HG03139 (cell line): ENCODE measurements around the gene BFSP2.

Source experiments
- ATAC-seq: cut with Tn5 transposase; IDR thresholded peaks from one replicate; pipeline ENCODE4 v1.9.1; 2021; ENCODE audit not compliant: unreplicated experiment

The BFSP2 gene, protein sequence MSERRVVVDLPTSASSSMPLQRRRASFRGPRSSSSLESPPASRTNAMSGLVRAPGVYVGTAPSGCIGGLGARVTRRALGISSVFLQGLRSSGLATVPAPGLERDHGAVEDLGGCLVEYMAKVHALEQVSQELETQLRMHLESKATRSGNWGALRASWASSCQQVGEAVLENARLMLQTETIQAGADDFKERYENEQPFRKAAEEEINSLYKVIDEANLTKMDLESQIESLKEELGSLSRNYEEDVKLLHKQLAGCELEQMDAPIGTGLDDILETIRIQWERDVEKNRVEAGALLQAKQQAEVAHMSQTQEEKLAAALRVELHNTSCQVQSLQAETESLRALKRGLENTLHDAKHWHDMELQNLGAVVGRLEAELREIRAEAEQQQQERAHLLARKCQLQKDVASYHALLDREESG

GRCh38 chr3:133400006-133400515, at the start of gene BFSP2:
BFSP2 (plus strand) TSS chr3:133400056; CDS start chr3:133400084, 28 bp downstream.
- ATAC-seq, result no peak

DNA sequence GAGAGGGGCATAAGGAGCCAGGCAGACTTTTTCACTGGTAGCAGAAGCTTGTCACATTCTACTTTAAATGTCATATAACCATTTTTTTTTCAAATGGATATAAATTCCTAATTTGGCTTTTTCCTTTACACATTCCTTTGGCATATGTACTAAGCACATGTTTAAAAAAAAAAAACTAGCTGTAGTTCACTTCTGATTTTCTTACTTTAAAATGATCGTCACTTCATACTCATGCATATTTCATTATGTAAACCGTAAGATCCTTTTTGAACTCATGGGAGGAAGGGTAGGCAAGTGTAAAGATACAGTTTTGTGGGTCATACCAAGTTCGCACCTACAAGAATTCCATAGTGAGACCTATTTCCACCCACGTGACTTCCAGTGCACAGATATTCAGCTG, 45.1 kb upstream of the BFSP2 start:
- ATAC-seq, result no peak

- no peak for ATAC-seq
These were observed 39.4 kb upstream of the BFSP2 start for GRCh38 chr3:133360476-133360875.

GRCh38 chr3:133361011-133361410, 38.8 kb upstream of the BFSP2 start:
- no peak for ATAC-seq

DNA sequence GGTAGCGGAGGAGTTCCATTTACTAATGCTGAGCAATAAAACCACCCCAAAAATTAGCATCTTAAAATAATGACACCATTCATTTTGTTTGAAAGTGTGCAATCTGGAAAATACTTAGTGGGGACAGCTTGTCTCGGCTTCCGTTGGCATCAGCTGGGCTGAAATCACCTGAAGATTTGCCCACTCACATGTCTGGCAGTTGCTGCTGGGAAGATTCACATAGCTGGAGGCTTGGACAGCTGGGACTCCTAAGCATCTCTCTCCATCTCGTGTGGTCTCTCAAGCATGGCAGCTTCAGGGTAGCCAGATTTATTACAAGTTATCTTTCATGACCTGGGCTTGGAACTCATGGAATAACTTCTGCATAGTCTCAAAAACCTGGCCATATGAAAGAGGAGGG, 38.4 kb upstream of the BFSP2 start:
- ATAC-seq, result no peak

- no peak for ATAC-seq
These were observed 37.3 kb upstream of the BFSP2 start for GRCh38 chr3:133362539-133362938.

- no peak for ATAC-seq
These were observed 35.2 kb upstream of the BFSP2 start for GRCh38 chr3:133364704-133365103.

GRCh38 chr3:133366921-133367320, 32.9 kb upstream of the BFSP2 start:
- ATAC-seq, result no peak

DNA sequence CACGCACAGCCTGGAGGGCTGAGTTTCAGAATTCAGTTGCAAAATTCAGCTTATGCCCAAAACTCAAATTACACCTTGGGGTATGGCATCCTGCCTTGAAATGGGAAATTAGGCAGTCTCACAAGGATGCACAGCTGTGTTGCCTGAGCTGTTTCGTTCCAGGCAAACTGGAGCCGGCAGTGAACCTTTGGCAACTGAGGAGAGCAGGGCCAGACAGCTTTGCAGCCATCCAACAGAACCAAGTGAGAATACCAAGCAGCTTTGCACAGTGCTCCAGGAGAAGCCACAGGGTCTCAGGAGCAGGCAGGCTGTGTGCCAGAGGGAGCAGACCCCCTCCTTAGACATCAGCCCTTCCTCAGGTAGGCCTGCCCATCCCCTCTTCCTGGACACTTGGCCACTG, 32.5 kb upstream of the BFSP2 start:
- no peak for ATAC-seq

- ATAC-seq, result no peak
These were observed 31.9 kb upstream of the BFSP2 start for GRCh38 chr3:133367956-133368355.

GRCh38 chr3:133368371-133369067, 31.3 kb upstream of the BFSP2 start:
- ATAC-seq, result no peak

GRCh38 chr3:133369068-133369440, 30.8 kb upstream of the BFSP2 start:
- ATAC-seq, result no peak

DNA sequence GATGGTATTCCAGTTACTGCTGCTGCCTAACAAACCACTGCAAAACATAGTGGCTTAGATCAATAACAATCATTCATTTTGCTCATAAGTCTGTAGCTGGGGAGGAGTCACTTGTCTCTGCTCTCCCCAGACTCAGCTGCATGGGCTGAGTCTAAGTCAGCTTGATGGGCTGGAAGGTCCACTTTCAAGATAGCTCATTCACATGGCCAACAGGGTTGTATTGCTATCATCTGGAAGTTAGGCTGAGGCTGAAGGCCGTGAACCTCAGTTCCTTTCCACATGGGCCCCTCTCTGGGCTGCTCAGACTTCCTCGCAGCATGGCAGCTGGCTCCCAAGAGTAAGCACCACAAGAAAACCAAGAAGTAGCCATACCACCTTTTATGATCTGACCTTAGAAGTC, 28.7 kb upstream of the BFSP2 start:
- ATAC-seq, result no peak

- ATAC-seq, result no peak
These were observed 28.2 kb upstream of the BFSP2 start for GRCh38 chr3:133371676-133372075.

GRCh38 chr3:133374708-133375402, 25.0 kb upstream of the BFSP2 start:
- ATAC-seq, result no peak

DNA sequence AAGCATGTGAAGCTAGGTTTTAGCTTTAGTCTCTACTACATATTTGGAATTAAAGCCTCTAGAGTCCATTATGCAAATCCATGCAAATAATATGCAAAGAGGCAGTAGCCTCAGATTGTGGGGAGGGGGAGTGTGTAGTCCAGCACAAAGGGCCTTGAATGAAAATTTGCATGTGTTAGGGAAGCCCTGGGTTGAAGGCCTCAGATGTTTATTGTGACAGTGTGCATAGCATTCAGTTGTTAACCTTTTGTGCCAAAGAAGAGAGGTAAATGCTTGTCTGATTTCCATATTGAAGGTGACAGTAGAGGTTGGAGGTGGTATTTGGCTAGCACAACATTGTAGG, 24.5 kb upstream of the BFSP2 start:
- no peak for ATAC-seq

DNA sequence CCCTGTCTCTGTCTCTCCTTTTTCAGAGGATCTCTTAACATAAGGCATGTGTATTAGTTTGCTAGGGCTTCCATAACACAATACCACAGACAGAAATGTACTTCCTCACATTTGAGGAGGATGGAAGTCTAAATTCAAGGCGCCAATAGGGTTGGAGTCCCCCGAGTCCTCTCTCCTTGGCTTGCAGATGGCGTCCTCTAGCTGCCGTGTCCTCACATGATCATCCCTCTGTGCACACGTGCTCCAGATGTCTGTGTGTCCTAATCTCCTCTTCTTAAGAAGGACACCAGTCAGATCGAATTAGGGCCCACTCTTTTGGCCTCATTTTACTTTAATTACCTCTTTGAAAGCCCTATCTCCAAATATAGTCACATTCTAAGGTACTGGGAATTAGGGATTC, 23.0 kb upstream of the BFSP2 start:
- ATAC-seq, result no peak

DNA sequence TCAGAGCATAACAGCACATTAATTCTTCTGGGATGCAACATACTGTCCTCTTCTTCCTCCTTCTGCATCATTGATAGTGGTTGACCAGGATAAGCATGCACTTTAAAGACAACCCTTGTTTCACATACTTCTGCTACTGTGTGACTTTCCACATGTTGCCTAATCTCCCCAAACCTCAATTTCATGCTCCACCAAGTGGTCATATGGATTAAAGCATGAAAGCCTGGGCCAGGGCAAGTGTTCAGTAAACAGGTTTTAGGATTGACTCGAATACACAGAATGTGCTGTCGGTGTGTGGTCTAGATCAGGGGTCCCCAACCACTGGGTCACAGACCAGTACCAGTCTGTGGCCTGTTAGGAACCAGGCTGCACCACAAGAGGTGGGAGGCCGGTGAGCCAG, 22.5 kb upstream of the BFSP2 start:
- ATAC-seq, result no peak

DNA sequence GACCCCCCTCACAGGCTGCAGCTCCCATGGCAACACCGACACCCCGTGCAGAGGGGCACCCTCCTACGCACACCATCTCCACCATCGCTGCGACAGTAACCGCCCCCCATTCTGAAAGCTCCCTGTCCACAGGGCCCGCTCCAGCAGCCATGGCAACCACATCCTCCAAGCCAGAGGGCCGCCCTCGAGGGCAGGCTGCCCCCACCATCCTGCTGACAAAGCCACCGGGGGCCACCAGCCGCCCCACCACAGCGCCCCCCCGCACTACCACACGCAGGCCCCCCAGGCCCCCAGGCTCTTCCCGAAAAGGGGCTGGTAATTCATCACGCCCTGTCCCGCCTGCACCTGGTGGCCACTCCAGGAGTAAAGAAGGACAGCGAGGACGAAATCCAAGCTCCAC, 19.9 kb upstream of the BFSP2 start:
- no peak for ATAC-seq

GRCh38 chr3:133380481-133381225, 19.2 kb upstream of the BFSP2 start:
- no peak for ATAC-seq
